Fibroblast of lung (primary cell): ENCODE data around the gene TOLLIP.

Source experiments
- EZH2 ChIP-seq: IDR thresholded peaks from 2 replicates; pipeline ENCODE4 v1.5.1; 2012; ENCODE audit warnings: low read length, control low read depth, mild to moderate bottlenecking; ENCODE audit errors: missing control alignments
- TF ChIP-seq, protein P1 (sequence below), 2 donors: IDR thresholded peaks in 1 of 2; conservative IDR thresholded peaks in 1 of 2; 1 replicate in 1 of 2; 2 replicates in 1 of 2; pipeline ENCODE4 v1.5.1; 2011 to 2012; ENCODE audit warnings: low read length in 2 of 2, control low read depth in 1 of 2, inconsistent platforms in 1 of 2, low read depth in 1 of 2, mild to moderate bottlenecking in 1 of 2

DNA sequence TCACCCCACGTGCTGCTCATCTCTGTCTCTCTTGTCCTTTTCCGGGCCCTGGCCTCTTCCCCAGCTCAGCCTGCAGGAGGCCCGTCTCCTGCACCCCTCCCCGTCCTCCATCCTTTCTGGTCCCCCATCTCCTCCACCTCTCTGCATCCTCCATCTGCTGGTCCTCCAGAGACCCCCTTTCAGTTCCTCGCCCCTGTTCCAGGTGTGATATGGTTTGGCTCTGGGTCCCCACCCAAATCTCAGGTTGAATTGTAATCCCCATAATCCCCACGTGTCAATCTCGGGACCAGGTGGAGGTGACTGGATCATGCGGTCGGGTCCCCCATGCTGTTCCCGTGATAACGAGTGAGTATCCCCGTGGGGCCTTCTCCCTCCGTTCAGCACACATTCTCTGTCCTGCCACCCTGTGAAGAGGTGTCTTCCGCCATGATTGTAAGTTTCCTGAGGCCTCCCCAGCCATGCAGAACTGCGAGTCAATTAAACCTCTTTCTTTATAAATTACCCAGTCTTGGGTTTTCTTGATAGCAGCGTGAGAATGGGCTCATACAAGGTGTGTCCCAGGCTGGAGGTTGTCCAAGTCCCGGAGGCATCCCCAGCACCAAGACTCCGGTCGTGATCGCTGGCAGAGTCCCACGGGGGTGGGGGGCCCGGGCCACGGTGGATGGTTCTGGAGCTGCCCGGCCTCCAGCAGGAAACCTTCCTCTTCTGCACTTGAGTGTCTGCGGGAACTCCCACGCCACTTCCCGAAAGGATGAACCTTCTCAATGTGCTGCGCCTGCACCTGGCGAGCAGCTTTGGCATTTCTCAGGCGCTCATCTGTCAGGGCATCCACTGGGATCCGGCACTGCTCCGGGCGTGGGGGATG is 29.0 kb upstream of the TOLLIP start:
- TF ChIP-seq, protein P1, sequence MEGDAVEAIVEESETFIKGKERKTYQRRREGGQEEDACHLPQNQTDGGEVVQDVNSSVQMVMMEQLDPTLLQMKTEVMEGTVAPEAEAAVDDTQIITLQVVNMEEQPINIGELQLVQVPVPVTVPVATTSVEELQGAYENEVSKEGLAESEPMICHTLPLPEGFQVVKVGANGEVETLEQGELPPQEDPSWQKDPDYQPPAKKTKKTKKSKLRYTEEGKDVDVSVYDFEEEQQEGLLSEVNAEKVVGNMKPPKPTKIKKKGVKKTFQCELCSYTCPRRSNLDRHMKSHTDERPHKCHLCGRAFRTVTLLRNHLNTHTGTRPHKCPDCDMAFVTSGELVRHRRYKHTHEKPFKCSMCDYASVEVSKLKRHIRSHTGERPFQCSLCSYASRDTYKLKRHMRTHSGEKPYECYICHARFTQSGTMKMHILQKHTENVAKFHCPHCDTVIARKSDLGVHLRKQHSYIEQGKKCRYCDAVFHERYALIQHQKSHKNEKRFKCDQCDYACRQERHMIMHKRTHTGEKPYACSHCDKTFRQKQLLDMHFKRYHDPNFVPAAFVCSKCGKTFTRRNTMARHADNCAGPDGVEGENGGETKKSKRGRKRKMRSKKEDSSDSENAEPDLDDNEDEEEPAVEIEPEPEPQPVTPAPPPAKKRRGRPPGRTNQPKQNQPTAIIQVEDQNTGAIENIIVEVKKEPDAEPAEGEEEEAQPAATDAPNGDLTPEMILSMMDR (conservative IDR thresholded peaks at IDR 0.05 in 1 of 2, IDR thresholded peaks at IDR 0.05 in 1 of 2; ENCODE audit: low read depth in 1 of 2, low read length in 2 of 2) = no peak
- no peak for TF ChIP-seq EZH2
